NCI-H1436 treated with DMSO at 0.1 percent for 48 hours (cell line): ENCODE measurements around the gene GALNTL6.
"Not testable (repeated sequence)": the region's sequence is repeated elsewhere in the genome, so short reads cannot be mapped to it uniquely, and the experiment has no call there.

Experiments
- DNase-seq: peaks from one replicate; lab custom pipeline; 2025; lab: John Stamatoyannopoulos, UW

Gene GALNTL6

DNA sequence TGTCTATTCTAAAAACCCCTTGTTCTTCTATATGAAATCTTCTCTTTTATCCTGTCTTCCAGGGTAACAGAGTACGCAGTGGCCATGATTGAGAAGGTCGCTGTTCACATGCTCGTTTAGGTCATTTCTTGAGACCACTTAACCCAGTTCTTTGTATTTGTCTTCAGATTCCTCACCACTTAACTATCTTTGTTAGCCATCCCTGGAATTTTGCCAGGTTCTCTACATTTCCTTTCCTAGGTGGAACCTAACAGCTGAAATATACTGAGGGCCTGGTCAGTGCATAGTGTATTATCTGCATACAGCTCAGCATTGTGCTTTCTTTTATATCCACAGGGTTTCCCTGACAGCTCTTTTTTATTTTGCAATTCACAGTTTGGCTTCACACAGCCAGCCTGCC lies 1206.5 kb downstream of the GALNTL6 start:
- no peak for DNase-seq

DNA sequence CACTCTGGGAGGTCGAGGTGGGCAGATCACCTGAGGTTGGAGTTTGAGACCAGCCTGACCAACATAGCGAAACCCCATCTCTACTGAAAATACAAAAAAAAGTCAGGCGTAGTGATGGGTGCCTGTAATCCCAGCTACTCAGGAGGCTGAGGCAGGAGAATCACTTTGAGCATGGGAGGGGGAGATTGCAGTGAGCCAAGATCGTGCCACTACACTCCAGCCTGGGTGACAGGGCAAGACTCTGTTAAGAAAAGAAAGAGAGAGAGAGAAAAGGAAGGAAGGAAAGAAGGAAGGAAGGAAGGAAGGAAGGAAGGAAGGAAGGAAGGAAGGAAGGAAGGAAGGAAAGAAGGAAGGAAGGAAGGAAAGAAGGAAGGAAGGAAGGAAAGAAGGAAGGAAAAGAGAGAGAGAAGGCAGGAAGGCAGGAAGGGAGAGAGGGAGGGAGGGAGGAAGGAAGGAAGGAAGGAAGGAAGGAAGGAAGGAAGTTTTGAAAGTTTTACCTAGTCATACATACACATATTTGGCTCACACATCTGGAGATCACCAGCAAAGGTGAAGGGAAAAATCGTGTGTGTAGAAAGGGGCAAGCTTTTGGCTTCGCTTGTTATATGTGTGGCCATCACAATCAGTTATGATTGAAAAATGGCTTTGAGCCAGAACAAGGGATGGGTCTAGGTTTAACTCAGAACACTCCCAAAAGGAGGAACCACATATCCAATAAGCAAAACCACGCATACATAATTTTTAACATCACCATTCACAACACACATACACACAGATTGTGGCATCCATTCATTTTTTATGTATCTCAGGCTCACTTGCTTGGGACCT lies 1208.8 kb downstream of the GALNTL6 start:
- DNase-seq = not testable (repeated sequence)

DNA sequence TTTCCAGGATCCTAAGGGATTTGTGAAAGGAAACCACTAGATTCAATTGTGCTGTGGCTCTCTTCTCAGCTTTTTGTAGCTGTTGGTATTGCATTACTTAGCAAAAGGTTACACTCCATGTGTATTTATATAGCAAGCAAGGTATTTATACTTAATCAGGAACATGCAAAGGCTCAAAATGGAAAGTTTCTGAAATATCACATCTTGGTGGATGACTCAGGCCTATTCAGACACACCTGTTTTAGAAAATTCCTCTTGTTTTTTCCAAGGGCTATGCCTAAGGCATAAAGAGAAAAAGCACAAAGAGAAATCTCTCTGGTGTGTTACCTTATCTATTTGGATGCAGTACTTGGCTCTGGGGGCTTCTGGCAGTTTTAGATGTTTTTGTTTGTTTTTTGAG lies 1211.0 kb downstream of the GALNTL6 start:
- no peak for DNase-seq

DNA sequence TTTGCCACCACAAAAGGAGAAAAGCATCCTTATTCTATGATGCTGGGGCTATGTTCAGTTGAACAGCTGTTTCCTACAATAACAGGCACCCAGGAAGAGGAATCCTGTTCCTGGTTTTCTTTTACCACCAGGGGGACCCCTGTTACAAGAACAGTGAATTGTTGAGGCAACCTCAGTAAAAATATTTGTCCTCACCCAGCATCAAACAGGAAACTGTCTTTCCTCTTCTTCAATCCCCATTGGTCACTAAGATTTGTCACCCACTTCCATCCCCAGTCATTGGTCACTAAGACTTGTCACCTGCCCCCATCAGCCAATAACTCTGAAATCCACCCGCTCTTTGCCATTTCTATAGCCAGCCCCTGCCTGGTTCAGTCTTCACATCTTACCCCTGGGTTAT lies 1211.9 kb downstream of the GALNTL6 start:
- DNase-seq = peak; percentile 11

DNA sequence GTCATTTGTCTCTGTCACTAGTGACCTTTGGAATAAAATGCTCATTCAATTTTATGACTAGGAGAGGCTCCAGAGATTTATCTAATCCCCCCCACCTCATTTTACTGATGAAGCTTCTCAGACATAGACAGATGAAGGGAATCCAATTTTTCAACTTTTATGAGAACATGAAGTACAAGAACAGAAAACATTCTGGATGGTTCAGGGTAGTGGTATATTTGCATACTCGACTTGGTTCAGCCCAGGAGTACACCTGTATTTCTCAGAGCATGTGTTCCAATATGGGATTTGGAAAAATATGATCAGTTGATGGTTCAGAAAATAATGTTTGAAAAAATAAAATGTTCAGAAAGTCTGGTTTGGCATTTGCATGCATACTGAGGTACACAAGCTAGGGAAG lies 1224.0 kb downstream of the GALNTL6 start:
- DNase-seq = no peak

DNA sequence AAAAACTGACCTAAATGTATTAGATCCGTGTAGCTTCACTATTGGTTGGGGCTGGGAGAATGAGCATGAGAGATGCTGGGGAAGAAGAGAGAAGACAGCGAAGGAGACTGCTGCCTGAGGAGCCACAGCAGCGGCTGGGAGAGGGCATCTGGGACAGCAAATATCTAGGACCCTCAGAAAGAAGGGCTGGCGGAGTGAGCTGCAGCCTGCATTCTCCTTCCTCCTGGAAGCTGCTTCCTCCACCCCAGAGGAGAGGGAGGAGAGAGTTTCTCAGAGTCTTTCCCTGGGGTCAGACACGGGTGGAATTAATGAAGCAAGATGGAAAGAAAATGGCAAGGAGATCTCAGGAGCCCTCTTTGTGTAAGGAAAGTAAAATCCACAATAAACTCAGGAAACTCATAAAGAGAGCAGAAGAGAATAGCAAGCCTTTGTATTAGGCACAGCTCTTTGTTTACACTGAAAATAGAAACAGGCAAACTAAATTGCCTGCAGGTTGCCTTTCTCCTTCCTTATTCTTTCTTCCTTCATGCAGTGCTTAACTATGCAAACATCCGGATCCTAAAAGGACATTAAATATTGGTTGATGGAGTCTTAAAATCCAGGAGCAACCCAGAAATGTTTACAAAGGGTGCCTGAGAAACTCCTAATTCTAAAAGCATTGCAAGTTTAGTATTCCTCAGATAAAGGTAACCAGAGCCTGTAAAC lies 1225.1 kb downstream of the GALNTL6 start:
- DNase-seq = peak; percentile 43

DNA sequence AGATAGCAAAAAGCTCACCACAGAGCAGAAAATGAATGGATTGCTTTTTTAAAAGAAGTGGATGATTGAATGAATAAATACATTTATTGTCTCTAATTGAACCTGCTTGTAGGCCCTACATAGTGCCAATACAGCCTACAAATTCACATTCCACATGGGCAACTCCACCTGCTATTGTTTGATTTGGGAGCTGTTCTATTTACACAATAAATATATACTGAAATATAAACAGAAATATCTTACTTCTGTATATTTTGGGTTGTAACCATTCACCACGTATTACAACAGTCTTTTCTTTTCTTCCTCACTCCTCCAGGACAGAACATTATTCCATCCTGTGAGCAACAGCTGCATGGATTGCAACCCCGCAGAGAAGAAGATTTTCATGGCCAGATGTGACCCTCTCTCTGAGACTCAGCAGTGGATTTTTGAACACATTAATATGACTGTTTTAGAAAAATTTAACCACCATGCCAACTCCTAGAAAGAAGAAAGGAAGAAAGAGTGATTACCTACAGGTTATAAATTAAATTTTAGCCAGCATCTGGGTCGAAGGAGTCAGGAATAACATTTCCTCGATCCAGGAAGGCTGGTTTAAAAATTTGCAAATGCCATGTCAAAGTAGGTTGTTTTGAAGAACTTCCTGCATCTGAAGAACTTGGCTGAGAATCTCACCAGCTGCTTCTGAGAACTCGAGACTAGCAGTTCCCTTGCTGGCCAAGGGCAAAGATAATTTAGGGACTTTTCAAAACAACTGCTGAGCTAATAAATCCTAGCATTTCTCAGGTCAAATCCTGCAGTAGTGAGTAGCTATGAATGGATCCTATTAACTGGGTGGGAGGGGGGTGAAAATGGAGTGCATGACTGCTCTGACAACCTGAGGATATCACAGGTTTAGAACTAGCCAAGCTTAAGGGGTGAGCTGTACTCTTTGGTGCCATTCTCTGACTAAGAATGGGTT lies 1226.7 kb downstream of the GALNTL6 start:
- peak; percentile 36 for DNase-seq

DNA sequence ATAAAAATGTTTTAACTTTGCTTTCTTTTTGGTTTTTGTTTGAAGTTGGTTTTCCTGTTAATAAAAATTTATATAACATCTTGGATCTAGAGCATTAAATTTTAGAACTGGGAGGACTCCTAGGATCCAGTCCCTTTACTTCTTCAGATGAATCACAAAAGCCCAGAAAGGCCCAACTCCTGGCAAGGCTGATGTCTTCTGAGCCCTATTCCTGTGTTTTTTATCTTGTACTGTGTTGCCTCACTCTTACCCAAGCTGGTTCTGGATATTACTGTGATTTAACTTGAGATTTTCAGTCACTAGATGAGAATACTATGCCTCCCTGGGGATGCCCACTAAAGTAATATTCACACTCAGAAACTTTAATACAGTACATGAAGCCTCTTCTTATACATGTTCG lies 1228.3 kb downstream of the GALNTL6 start:
- no peak for DNase-seq

DNA sequence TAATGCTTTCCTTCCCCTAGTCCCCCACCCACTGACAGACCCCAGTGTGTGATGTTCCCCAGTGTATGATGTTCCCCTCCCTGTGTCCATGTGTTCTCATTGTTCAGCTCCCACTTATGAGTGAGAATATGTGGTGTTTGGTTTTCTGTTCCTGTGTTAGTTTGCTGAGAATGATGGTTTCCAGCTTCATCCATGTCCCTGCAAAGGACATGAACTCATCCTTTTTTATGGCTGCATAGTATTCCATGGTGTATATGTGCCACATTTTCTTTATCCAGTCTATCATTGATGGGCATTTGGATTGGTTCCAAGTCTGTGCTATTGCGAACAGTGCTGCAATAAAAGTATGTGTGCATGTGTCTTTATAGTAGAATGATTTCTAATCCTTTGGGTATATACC lies 1228.9 kb downstream of the GALNTL6 start:
- not testable (repeated sequence) for DNase-seq

DNA sequence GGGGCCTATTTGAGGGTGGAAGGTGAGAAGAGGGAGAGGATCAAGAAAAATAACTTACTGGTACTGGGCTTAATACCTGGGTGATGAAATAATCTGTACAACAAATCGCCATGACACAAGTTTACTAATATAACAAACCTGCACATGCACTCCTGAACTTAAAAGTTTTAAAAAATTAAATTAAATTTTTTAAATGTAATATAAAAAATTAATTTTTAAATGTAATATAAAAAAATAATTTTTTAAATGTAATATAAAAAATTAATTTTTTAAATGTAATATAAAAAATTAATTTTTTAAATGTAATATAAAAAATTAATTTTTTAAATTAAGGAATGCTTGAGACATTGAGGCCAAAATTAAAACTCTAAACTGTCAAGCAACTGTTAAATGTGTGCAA lies 1231.1 kb downstream of the GALNTL6 start:
- DNase-seq = no peak

DNA sequence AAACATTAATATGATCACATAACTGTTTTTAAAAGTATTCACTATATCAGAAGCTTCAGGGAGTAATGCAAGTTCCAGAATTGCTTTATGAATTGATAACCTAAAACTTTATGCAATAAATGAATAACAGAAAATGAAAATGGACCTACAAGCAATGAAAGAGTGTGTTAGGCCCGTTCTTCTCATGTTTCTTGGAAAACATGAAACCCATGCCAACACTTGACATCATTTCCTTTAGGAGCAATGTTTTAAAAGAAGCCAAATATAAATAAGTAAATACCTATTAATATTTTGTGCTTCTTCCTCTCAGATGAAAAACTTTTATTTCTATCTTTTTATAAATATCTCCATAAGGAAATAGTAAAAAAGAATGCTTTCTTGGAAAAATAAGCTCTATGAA lies 1232.4 kb downstream of the GALNTL6 start:
- no peak for DNase-seq

DNA sequence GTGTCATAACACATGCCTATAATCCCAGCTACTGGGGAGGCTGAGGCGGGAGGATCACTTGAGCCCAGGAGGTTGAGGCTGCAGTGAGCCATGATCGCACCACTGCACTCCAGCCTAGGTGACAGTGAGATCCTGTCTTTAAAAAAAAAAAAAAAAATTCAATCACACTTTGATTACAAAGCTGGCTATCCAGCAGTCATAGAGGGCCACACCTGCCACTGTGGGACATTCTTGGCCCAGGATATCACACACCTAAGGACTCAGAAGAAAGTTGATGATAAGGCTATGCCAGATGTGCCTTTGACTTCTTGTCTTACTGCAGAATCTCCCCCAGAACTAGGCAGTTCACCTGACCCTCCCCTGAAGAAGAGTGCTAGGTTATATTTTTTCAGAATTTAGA lies 1232.9 kb downstream of the GALNTL6 start:
- DNase-seq = no peak

DNA sequence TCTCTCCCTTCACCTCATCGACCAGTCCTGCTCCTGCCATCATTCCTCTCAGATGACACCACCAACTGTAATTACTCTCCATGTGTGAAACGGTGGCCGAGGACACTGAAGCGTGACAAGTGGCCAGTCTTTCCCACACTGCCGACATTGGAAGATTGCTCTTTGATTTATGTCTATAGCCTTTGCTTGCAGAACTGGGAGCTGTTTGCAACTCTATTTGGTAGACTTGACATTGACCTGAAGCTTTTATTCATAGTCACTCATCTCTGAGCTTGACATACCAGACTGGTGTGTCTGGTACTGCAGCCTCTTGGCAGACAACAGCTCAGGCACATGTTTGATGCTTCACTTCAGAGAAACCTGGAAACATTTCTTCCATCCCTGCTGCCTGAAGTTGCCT lies 1233.6 kb downstream of the GALNTL6 start:
- DNase-seq = no peak

DNA sequence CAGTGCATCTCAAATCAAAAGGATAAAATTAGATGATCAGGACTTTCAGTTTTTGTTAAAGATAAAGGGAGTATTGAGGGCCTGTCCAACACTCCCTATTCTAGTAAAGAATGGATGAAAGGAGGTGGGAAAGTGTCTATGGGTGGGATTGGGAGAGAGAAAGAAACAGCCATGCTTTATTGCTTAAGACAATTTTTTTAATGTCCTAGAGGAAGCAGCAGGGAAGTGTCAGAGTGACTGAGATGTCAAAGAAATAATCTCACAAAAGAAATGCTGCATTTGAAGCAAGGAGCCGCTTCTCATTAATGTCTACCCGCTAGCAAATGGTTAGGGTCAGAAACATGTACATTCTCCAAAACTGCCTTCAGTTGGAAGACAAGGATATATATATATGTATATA lies 1238.0 kb downstream of the GALNTL6 start:
- DNase-seq = no peak

DNA sequence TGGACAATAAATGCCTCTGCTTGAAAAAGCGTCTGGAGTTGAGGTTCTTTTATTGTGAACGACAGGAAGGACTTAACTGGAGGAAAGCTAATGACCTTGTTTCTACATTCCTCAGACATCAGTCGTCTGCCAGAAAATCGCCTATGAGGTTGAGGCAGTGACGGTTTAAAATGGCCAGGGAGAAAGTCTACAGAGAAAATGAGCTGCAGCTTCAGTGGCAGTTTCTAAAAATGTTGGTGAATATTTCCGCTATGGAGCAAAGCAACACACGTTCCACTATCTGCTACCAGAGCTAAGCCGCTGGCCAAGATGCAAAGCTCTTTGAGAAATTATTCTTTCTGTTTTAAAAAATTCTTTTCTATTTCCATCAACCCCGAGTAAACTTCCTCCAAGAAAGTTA lies 1238.5 kb downstream of the GALNTL6 start:
- no peak for DNase-seq

DNA sequence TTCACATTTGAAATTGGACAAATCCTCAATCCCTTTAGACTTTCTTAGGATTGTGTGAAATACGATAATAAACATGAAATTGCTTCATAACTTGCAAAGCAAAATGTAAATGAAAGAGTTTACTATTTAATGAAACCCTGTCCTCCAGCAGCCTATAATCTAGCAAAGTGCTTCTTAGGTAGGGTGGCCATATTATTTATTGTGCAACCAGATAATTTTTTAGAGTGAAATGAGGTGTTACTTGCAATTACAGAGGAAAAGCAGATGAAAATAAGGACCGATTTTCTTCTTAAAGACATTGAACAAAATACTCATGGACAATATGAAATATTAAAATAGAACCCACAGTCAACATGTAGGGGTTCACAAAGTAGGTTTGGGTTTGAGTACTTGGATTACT lies 1239.2 kb downstream of the GALNTL6 start:
- no peak for DNase-seq

DNA sequence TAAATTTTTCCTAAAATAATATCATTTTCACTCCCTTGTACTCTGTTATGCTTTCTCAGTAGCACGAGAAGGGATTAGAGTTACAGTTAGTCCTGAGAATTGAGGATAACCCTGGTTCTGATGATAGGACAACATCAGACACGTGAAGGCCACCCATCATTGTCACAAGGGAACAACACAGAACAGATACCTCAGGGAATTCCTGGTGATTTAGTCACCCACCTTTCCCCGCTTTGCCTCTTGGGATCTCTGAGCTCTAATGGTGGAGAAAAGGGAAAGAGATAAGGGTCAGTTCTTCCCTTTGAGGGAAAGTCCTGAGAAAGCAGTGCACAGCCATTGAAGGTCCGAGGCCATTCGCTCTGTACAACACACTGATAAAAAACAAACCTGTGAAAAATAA lies 1243.1 kb downstream of the GALNTL6 start:
- DNase-seq = no peak

DNA sequence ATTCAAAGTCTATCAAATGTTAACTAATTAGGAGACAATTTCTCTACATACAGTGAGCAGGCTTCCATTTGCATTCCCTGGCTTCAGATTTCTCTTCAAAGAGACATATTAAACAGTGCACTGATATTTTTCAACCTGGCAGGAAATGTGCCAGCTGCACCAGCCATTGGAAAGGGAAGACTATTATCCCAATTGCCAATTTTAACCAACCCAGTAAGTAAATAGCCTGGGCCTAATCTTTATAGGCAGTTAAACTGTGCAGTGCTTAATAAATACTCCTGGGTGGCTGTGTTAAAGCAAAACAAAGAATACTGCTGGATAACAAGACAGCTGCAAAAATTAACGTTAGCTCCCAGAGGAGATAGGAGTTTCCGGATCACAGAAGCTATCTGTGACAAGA lies 1243.5 kb downstream of the GALNTL6 start:
- peak; percentile 88 for DNase-seq

DNA sequence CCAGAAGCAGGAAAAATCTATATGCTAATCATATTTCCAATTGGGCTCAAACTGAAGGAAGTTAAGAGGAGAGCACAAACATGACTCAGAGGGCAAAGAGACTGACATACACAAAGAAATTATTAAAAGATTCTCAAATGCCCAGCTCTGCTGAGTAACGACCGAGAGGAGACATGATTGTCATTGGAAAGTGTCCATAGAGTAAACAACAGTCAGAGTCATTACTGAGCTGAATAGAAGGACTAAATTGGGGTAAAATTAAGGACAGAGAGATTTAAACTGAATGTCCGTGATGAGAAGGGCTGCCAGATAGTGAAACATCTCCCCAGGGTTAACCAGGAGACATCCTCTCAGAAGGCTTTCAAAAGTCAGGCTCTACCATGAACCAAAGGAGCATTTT lies 1244.2 kb downstream of the GALNTL6 start:
- DNase-seq = peak; percentile 27

DNA sequence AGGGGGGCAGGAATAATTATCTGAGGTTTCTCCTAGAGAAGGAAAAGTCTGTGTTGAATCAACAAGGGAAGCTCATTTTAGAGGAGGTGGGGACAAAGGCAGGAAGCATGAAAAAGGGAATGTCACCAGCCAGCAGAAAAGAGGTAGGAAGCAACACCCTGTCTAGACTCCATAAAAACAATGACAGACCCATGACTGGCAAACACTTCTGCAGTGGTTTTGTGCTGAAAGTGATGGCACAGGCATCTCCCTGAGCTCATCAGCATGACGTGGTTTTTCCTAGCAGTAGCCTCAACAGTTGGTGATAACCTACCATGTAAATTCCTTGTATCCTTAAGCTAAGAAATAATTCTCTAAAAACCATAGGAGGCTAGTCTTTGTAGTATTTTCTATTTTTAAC lies 1244.7 kb downstream of the GALNTL6 start:
- DNase-seq = no peak

DNA sequence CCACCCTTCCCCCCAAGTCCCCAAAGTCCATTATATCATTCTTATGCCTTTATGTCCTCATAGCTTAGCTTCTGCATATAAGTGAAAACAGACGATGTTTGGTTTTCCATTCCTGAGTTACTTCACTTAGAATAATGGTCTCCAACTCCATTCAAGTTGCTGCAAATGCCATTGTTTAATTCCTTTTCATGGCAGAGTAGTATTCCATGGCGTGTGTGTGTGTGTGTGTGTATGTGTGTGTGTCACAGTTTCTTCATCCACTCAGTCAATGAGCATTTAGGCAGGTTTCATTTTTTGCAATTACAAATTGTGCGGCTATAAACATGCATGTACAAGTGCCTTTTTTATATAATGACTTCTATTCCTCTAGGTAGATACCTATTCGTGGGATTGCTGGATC lies 1248.0 kb downstream of the GALNTL6 start:
- DNase-seq = no peak

DNA sequence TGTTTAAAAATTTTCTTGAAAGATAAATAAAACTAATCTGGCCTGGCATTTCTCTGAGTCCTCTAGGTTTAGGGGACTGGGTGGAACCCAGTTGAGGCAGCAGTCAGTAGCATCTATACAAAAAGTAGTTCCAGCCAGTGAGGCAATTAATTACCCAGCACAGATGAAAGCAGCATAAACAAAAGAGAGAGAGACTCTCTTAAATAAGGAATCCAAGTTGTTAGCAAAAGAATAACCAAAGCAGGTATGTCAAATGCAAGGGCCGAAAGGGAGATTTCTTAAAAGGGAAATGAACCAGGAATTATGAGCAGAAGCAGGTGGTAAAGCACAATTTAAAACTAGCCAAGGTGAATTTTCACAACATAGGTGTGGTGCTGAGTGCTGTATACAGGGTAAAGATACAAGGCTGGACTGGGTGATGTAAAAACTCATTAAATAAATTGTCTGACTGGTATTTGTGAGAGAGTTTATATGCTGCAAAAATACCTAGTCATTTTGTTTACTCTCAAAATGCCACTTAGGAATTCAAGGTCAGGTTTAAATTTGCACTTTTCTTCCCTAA lies 1260.8 kb downstream of the GALNTL6 start:
- no peak for DNase-seq
